ENCODE results near the gene ABCD2. TPM values are rescaled to one million over a fixed set of nuclear protein-coding genes. Genes with fewer than 3 reads are reported as not detected.
"Not testable (repeated sequence)": the region's sequence is repeated elsewhere in the genome, so short reads cannot be mapped to it uniquely, and the experiment has no call there.

Gene ABCD2
- total RNA-seq, 4 donors from 2014 or later, result 0.29 to 3.5 (median 2.0) TPM

DNA sequence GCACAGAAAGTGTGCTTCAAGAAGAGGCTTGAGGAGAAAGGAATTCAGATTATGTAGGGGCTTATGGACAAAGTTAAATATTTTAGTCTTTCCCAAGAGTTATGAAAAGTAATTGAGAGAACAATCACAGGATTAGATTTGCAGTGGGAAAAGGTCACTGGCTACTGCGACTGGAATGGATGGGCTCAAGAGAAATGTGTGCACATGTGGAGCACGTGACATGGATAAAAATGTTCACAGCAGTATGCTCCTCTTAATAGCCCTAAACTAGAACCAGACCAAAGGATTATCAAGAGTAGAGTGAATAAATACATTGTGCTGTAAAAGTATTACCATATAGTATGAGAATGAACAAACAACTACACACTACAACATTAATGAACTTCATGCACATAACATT lies 78.1 kb downstream of the ABCD2 start:
- Histone ChIP-seq H3K4me3 (no peak overlapping the region), H3K4me1 (no peaks in the 10 kb centered on the region), H3K9me3 (no peaks in the 10 kb centered on the region), H3K27me3 (no peaks in the 10 kb centered on the region), H3K27ac (no peak overlapping the region), H3K36me3 (no peaks in the 10 kb centered on the region)
- intact Hi-C loops (cut with DNase I; ENCODE audit: low total_unique reads), result no loop called here
- TF ChIP-seq POLR2A (IDR thresholded peaks at IDR 0.05), result no peak
- TF ChIP-seq, protein P1, sequence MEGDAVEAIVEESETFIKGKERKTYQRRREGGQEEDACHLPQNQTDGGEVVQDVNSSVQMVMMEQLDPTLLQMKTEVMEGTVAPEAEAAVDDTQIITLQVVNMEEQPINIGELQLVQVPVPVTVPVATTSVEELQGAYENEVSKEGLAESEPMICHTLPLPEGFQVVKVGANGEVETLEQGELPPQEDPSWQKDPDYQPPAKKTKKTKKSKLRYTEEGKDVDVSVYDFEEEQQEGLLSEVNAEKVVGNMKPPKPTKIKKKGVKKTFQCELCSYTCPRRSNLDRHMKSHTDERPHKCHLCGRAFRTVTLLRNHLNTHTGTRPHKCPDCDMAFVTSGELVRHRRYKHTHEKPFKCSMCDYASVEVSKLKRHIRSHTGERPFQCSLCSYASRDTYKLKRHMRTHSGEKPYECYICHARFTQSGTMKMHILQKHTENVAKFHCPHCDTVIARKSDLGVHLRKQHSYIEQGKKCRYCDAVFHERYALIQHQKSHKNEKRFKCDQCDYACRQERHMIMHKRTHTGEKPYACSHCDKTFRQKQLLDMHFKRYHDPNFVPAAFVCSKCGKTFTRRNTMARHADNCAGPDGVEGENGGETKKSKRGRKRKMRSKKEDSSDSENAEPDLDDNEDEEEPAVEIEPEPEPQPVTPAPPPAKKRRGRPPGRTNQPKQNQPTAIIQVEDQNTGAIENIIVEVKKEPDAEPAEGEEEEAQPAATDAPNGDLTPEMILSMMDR (IDR thresholded peaks at IDR 0.05), result no peak
- DNase-seq, result no peak

DNA sequence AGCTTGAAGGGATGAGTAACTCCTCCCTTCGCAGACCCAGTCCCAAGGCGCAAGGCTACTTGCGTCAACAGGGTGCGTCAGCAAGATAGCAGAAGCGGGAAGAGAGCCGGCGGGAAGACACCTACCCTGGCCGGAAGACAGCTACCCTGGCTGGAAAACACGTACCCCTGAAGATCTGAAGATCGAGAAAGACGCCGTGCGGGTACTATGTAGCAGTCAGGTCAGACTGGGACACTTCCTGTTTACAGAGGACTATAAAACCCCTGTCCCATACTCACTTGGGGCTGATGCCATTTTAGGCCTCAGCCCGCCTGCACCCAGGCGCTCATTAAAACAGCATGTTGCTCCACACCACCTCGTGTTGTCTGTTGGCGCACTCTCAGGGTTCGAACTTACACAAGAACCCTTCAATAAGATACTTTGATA lies 80.9 kb downstream of the ABCD2 start:
- no peaks in the 10 kb centered on the region for H3K36me3 ChIP-seq
- TF ChIP-seq, protein P1 (IDR thresholded peaks at IDR 0.05), result no peak
- TF ChIP-seq POLR2A (IDR thresholded peaks at IDR 0.05), result no peak
- H3K4me3 ChIP-seq, result no peak overlapping the region
- H3K27ac ChIP-seq, result no peak overlapping the region
- no peaks in the 10 kb centered on the region for H3K27me3 ChIP-seq
- H3K9me3 ChIP-seq, result no peaks in the 10 kb centered on the region
- DNase-seq, result no peak
- intact Hi-C loops (cut with DNase I; ENCODE audit: low total_unique reads), result no loop called here
- H3K4me1 ChIP-seq, result no peaks in the 10 kb centered on the region

DNA sequence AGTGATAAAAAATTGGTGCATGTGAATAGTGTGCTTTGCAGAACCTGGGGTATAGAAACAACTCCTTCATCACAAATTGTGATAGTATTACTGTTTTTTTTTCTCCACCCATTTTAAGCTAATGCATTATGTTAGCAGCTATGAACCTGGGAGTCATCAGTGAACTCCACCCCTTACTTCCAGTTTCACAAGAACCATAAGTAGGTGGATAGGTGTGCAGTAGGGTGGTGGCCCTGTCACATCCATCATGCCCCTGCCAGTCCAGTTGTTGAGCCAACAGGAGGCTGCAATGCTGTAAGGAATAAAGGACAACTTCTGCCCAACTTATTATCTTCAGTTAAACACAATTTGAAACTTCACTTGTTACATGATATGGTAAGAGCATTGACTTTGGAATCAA lies 85.7 kb downstream of the ABCD2 start:
- no peaks in the 10 kb centered on the region for H3K36me3 ChIP-seq
- TF ChIP-seq, protein P1 (IDR thresholded peaks at IDR 0.05), result no peak
- TF ChIP-seq POLR2A (IDR thresholded peaks at IDR 0.05), result no peak
- intact Hi-C loops (cut with DNase I; ENCODE audit: low total_unique reads), result no loop called here

DNA sequence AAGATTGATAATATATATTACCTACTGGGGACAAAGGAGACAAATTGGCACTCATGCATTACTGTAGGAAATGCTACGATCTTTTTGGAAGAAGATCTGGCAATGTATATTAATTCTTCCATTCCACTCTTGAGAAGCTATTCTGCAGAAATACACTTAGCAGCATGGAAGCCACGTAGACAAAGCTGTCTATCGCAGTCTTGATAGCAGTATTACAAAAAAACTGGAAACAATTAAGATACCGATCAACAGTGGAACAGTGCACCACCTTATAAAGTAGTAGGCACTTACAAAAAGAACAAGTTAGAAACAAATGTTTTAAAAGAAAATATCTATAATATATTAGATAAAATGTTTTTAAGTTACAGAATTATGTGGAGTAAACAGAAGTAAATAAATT lies 87.2 kb downstream of the ABCD2 start:
- Histone ChIP-seq H3K4me3 (no peak overlapping the region), H3K27ac (no peak overlapping the region), H3K27me3 (no peaks in the 10 kb centered on the region), H3K36me3 (no peaks in the 10 kb centered on the region), H3K9me3 (no peaks in the 10 kb centered on the region), H3K4me1 (no peaks in the 10 kb centered on the region)
- no peak for DNase-seq
- no peak for TF ChIP-seq POLR2A (IDR thresholded peaks at IDR 0.05)
- TF ChIP-seq, protein P1 (IDR thresholded peaks at IDR 0.05), result no peak
- intact Hi-C loops (cut with DNase I; ENCODE audit: low total_unique reads), result no loop called here

More for the DNA sequence above, 85.7 kb downstream of the ABCD2 start:
- Histone ChIP-seq H3K9me3 (no peaks in the 10 kb centered on the region), H3K27ac (no peak overlapping the region), H3K4me1 (no peaks in the 10 kb centered on the region), H3K27me3 (no peaks in the 10 kb centered on the region), H3K4me3 (no peak overlapping the region)
- no peak for DNase-seq

DNA sequence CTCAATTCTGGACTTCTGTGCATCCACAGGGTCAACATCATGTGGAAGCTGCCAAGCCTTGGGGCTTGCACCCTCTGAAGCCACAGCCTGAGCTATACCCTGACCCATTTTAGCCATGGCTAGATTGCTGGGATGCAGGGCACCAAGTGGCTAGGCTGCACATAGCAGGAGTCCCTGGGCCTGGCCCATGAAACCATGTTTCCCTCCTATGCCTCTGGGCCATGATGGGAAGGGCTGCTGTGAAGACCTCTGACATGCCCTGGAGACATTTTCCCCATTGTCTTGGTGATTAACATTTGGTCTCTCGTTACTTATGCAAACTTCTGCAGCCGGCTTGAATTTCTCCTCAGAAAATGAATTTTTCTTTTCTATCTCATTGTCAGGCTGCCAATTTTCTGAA lies 92.6 kb downstream of the ABCD2 start:
- intact Hi-C loops (cut with DNase I; ENCODE audit: low total_unique reads), result no loop called here
- no peak overlapping the region for H3K4me3 ChIP-seq
- no peaks in the 10 kb centered on the region for H3K36me3 ChIP-seq
- H3K4me1 ChIP-seq, result no peaks in the 10 kb centered on the region
- TF ChIP-seq, protein P1 (IDR thresholded peaks at IDR 0.05), result no peak
- TF ChIP-seq POLR2A (IDR thresholded peaks at IDR 0.05), result no peak
- no peak for DNase-seq
- H3K27me3 ChIP-seq, result no peaks in the 10 kb centered on the region
- no peak overlapping the region for H3K27ac ChIP-seq
- H3K9me3 ChIP-seq, result no peaks in the 10 kb centered on the region

DNA sequence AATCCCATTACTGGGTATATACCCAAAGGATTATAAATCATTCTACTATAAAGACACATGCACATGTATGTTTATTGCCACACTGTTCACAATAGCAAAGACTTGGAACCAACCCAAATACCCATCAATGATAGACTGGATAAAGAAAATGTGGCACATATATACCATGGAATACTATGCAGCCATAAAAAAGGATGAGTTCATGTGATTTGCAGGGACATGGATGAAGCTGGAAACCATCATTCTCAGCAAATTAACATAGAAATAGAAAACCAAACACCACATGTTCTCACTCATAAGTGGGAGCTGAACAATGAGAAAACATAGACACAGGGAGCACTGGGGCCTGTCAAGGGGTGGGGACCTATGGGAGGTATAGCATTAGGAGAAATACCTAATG lies 97.4 kb downstream of the ABCD2 start:
- H3K27ac ChIP-seq; H3K27me3 ChIP-seq; intact Hi-C loops (cut with DNase I; ENCODE audit: low total_unique reads); H3K9me3 ChIP-seq; H3K4me3 ChIP-seq; H3K4me1 ChIP-seq; DNase-seq; H3K36me3 ChIP-seq: not testable (repeated sequence)

All from uterus (tissue), 4 donors.